Panc1 (cell line): ENCODE measurements around the gene AIMP2.

Experiments
- CTCF ChIP-seq: fragments of 450-650 bp; IDR thresholded peaks from 2 replicates; pipeline ENCODE4 v1.5.1; 2017; ENCODE audit warnings: mild to moderate bottlenecking
- SIN3A ChIP-seq: IDR thresholded peaks from 2 replicates; pipeline ENCODE4 v1.6.1; 2012; ENCODE audit warnings: low read depth, mild to moderate bottlenecking, low read length, moderate library complexity, borderline replicate concordance; ENCODE audit not compliant: insufficient read depth

GRCh38 chr7:6022707-6023106, 13.6 kb downstream of the AIMP2 start:
- no peak for TF ChIP-seq CTCF
- no peak for TF ChIP-seq SIN3A
